PC-3 (cell line): ENCODE data around the gene GCGR. TPM values are rescaled to one million over a fixed set of nuclear protein-coding genes. Genes with fewer than 3 reads are reported as not detected.

Experiments used
- ATAC-seq: fragments of 200-7000 bp; cut with Tn5 transposase; 2 replicates; pipeline ENCODE4 v1.9.1; 2020; ENCODE audit warnings: mild to moderate bottlenecking, moderate library complexity
- BruUV-seq: library from RNA; stranded (reverse); fragments of 400-500 nt; replicated peaks from 2 replicates; lab custom pipeline; 2021; lab: Mats Ljungman, UMichigan
- CTCF ChIA-PET: fragments of 300-600 bp; sonication (Branson Sonifier 250); formaldehyde crosslinking; loops from one replicate; lab custom pipeline; 2022; ENCODE audit warnings: antibody characterized with exemption; lab: Charles Lee
- POLR2A ChIA-PET: fragments of 300-600 bp; sonication (Branson Sonifier 250); formaldehyde crosslinking; loops from one replicate; lab custom pipeline; 2022; ENCODE audit warnings: antibody characterized with exemption; ENCODE audit not compliant: unreplicated experiment; lab: Charles Lee
- DNase-seq: peaks from one replicate; pipeline ENCODE4 v3.0.0-alpha.2; 2015
- H2AFZ ChIP-seq: fragments of 300-600 bp; sonication (generic); 2 replicates; pipeline ENCODE4 v1.6.0; 2016; ENCODE audit warnings: antibody characterized with exemption, low read length
- H3F3A ChIP-seq: fragments of 300-600 bp; sonication (generic); one replicate; pipeline ENCODE4 v1.6.0; 2017; ENCODE audit warnings: antibody characterized with exemption, low read length, control low read depth, mild to moderate bottlenecking; ENCODE audit not compliant: unreplicated experiment
- H3K27ac ChIP-seq: fragments of 300-600 bp; sonication (generic); 2 replicates; pipeline ENCODE4 v1.5.1; 2016; ENCODE audit warnings: mild to moderate bottlenecking, low read length
- H3K27me3 ChIP-seq: fragments of 300-600 bp; sonication (generic); 2 replicates; pipeline ENCODE4 v1.6.1; 2016; ENCODE audit warnings: low read length, mixed read lengths
- H3K36me3 ChIP-seq: fragments of 300-600 bp; sonication (generic); 2 replicates; pipeline ENCODE4 v1.6.1; 2016; ENCODE audit warnings: low read depth, mixed run types, low read length, mixed read lengths
- H3K4me1 ChIP-seq: fragments of 300-600 bp; sonication (generic); 2 replicates; pipeline ENCODE4 v1.5.1; 2016; ENCODE audit warnings: low read length; ENCODE audit not compliant: insufficient read depth
- H3K4me2 ChIP-seq: fragments of 300-600 bp; sonication (generic); 2 replicates; pipeline ENCODE4 v1.6.0; 2016; ENCODE audit warnings: low read length
- H3K4me3 ChIP-seq: fragments of 300-600 bp; sonication (generic); 2 replicates; pipeline ENCODE4 v1.5.1; 2016; ENCODE audit warnings: mild to moderate bottlenecking, low read length, mixed read lengths
- H3K79me2 ChIP-seq: fragments of 300-600 bp; sonication (generic); 2 replicates; pipeline ENCODE4 v1.6.1; 2017; ENCODE audit warnings: low read length, mixed read lengths
- H3K9ac ChIP-seq: fragments of 300-600 bp; sonication (generic); 2 replicates; pipeline ENCODE4 v1.6.0; 2016; ENCODE audit warnings: mild to moderate bottlenecking, low read length
- H3K9me2 ChIP-seq: fragments of 300-600 bp; sonication (generic); replicated peaks from 2 replicates; pipeline ENCODE4 v1.6.1; 2016; ENCODE audit warnings: mixed run types, low read length, mixed read lengths
- H3K9me3 ChIP-seq: fragments of 300-600 bp; sonication (generic); 2 replicates; pipeline ENCODE4 v1.6.1; 2016; ENCODE audit warnings: low read length, mixed read lengths
- H4K20me1 ChIP-seq: fragments of 300-600 bp; sonication (generic); 2 replicates; pipeline ENCODE4 v1.6.1; 2016; ENCODE audit warnings: low read length, mixed read lengths
- EZH2 ChIP-seq: fragments of 300-600 bp; sonication (generic); IDR thresholded peaks from one replicate; pipeline ENCODE4 v1.6.1; 2017; ENCODE audit warnings: antibody characterized with exemption, mild to moderate bottlenecking, low read length; ENCODE audit not compliant: unreplicated experiment
- EZH2phosphoT487 ChIP-seq: fragments of 300-600 bp; sonication (generic); IDR thresholded peaks from 2 replicates; pipeline ENCODE4 v1.6.1; 2018; ENCODE audit warnings: mild to moderate bottlenecking, antibody characterized with exemption, low read length, borderline replicate concordance
- intact Hi-C: fragments of 100-400 bp; cut with micrococcal nuclease; formaldehyde crosslinking; loops from 2 replicates; pipeline ENCODE4 v1.9.0; 2023
- total RNA-seq: library from RNA; depleted of rRNA; stranded (reverse); fragments of >200 nt; gene quantifications from 2 replicates; pipeline ENCODE4 v1.2.3, GENCODE V29; 2014
- TF ChIP-seq, protein P1 (sequence below): fragments of 300-600 bp; sonication (generic); conservative IDR thresholded peaks from 2 replicates; pipeline ENCODE4 v1.5.1; 2017; ENCODE audit warnings: antibody characterized with exemption, low read depth, mild to moderate bottlenecking, low read length

Gene GCGR
- total RNA-seq, 1 experiment from 2014 or later, result 0.11 TPM

DNA sequence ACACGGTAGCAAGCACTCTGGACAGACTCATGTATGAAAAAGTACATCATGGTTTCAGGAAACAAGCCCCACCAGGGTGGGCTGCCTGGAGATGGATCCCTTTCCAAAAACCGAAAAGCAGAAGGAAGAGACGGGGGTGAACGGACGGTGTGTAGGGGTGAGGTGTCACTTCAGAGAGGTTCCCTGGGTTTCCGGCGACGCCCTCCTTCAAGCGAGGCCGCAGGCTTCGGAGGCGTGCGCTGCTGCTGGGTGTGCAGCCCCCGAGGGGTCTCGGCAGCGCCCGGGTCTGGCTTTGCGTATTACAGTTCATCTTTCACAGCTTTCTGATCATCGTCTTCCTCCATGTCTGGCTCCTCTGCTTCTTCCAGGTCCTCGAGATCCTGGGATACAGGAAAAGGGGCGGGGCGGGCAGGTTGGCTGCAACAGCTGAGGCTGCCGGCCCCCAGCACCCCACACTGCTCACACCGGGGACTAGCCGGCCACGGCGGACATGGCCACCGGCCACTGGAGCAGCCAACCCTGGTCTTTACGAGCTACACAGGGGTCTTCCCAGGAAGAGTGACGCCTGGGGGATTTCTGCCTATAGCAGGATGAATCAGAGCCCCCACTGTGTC is 39.9 kb downstream of the GCGR start:
- H3K79me2 ChIP-seq, result no peaks in the 10 kb centered on the region
- POLR2A ChIA-PET, result no interaction called here

DNA sequence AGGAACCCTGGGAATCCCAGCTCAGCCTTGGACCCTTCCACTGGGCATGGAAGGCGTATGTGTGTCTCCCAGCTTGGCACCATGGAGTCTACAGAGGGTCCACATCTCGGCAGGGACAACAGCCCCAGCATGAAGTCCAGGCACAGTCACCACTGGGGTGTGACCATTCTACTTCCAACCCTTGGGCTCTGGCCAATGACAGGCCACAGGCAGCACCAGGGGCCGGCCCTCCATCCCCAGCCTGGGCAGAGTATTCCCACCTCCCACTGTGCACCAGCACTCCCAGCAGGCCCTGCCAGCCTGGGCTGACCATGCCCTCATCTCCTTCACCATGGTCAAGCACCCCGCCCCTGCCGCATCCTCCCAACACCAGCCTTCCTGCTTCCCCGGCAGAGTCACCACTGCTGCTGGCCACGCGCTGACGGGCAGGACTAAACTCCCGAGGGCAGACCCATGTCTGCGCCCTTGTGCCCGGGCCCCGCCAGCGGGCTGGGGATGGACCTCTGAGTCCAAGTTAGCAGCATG is 40.4 kb downstream of the GCGR start:
- CTCF ChIA-PET, result no interaction called here
- TF ChIP-seq EZH2 (no peak), EZH2phosphoT487 (no peak)
- TF ChIP-seq, protein P1, sequence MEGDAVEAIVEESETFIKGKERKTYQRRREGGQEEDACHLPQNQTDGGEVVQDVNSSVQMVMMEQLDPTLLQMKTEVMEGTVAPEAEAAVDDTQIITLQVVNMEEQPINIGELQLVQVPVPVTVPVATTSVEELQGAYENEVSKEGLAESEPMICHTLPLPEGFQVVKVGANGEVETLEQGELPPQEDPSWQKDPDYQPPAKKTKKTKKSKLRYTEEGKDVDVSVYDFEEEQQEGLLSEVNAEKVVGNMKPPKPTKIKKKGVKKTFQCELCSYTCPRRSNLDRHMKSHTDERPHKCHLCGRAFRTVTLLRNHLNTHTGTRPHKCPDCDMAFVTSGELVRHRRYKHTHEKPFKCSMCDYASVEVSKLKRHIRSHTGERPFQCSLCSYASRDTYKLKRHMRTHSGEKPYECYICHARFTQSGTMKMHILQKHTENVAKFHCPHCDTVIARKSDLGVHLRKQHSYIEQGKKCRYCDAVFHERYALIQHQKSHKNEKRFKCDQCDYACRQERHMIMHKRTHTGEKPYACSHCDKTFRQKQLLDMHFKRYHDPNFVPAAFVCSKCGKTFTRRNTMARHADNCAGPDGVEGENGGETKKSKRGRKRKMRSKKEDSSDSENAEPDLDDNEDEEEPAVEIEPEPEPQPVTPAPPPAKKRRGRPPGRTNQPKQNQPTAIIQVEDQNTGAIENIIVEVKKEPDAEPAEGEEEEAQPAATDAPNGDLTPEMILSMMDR, result no peak
- Histone ChIP-seq H3K9me2 (no peaks in the 10 kb centered on the region), H3K4me3 (no peak overlapping the region), H3K4me2 (no peak overlapping the region), H3K9me3 (no peaks in the 10 kb centered on the region), H2AFZ (no peak overlapping the region), H3F3A (no peaks in the 10 kb centered on the region), H4K20me1 (no peaks in the 10 kb centered on the region), H3K9ac (no peak overlapping the region), H3K27me3 (no peaks in the 10 kb centered on the region), H3K36me3 (peaks cover 45% of the 10 kb centered on the region), H3K4me1 (no peaks in the 10 kb centered on the region), H3K79me2 (no peaks in the 10 kb centered on the region), H3K27ac (no peak overlapping the region)
- POLR2A ChIA-PET, result no interaction called here
- DNase-seq, result no peak
- intact Hi-C loops, result no loop called here
- ATAC-seq, result peak; percentile 10
- no TSS peak for BruUV-seq

More for the DNA sequence above, 39.9 kb downstream of the GCGR start:
- intact Hi-C loops, result no loop called here
- no peaks in the 10 kb centered on the region for H3K4me1 ChIP-seq
- no peaks in the 10 kb centered on the region for H3K27me3 ChIP-seq
- H3K27ac ChIP-seq, result no peak overlapping the region
- TF ChIP-seq, protein P1, result no peak
- TF ChIP-seq EZH2phosphoT487 (no peak), EZH2 (no peak)
- DNase-seq (no peak), ATAC-seq (no peak)
- no peaks in the 10 kb centered on the region for H3K9me2 ChIP-seq
- no peaks in the 10 kb centered on the region for H4K20me1 ChIP-seq
- H3K4me2 ChIP-seq, result no peak overlapping the region
- no TSS peak for BruUV-seq
- H3F3A ChIP-seq, result no peaks in the 10 kb centered on the region
- no peaks in the 10 kb centered on the region for H3K9me3 ChIP-seq
- H3K4me3 ChIP-seq, result no peak overlapping the region
- H3K9ac ChIP-seq, result no peak overlapping the region
- peaks cover 45% of the 10 kb centered on the region for H3K36me3 ChIP-seq
- no peak overlapping the region for H2AFZ ChIP-seq
- CTCF ChIA-PET, result no interaction called here

DNA sequence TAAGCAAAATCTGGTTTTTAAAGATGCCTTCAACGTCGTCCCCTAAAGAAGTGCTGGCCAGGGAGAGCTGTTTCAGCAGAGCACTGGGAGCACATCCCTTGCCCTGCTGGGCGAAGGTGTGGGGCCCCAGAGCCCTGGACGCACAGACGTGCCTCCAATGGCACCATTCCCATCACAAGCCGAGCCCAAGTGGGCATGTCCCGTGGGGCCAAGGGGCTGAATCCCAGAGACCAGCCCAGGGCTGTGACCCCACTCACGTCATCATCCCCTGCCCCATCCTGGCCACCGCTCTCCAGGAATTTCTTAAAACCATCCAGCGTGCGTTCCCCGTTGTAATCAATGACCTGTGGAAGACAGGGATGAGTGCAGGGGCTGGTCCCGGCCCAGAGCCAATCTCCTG is 40.9 kb downstream of the GCGR start:
- Histone ChIP-seq H3K79me2 (no peaks in the 10 kb centered on the region), H3K9ac (no peak overlapping the region), H3K27me3 (no peaks in the 10 kb centered on the region), H3K4me2 (no peak overlapping the region), H3K4me1 (no peaks in the 10 kb centered on the region), H3K9me3 (no peaks in the 10 kb centered on the region), H2AFZ (no peak overlapping the region), H3K27ac (no peak overlapping the region), H4K20me1 (no peaks in the 10 kb centered on the region), H3K4me3 (no peak overlapping the region), H3K36me3 (peaks cover 45% of the 10 kb centered on the region), H3K9me2 (no peaks in the 10 kb centered on the region), H3F3A (no peaks in the 10 kb centered on the region)
- ChIA-PET POLR2A (no interaction called here), CTCF (no interaction called here)
- DNase-seq, result no peak
- BruUV-seq, result no TSS peak
- no peak for TF ChIP-seq EZH2
- TF ChIP-seq EZH2phosphoT487, result no peak
- TF ChIP-seq, protein P1, result no peak
- intact Hi-C loops, result no loop called here
- no peak for ATAC-seq
